ENCODE measurements around the gene GPAM. TPM values are rescaled to one million over a fixed set of nuclear protein-coding genes. Genes with fewer than 3 reads are reported as not detected.

Gene GPAM
- total RNA-seq, 2 donors from 2014 or later: 18.5 to 21.3 TPM

GRCh38 chr10:112173206-112173605 lies 10.4 kb downstream of the GPAM start:
- Mint-ChIP-seq H3K27me3 (ENCODE audit: insufficient read depth) (no peaks in the 10 kb centered on the region), H3K27ac (no peak overlapping the region), H3K4me1 (peaks cover 8% of the 10 kb centered on the region), H3K36me3 (ENCODE audit: low read depth) (peaks cover 72% of the 10 kb centered on the region), H3K9me3 (no peaks in the 10 kb centered on the region), H3K4me3 (no peak overlapping the region)
- H3K27me3 ChIP-seq (ENCODE audit: control insufficient read depth, insufficient read depth, low read length, poor library complexity, severe bottlenecking): no peaks in the 10 kb centered on the region
- H3K9ac ChIP-seq (ENCODE audit: extremely low read depth, low read length, poor library complexity, severe bottlenecking): no peak overlapping the region
- no peak for TF ChIP-seq CTCF (conservative IDR thresholded peaks at IDR 0.05)
- H3K27ac ChIP-seq (ENCODE audit: low read depth, low read length): no peak overlapping the region
- 97 to 100% methylated on average over 1 to 3 of the region's 4 CpGs for WGBS, 2 experiments (ENCODE audit: insufficient coverage in 1 of 2, insufficient read length in 1 of 2)
- no peak overlapping the region for H3K4me3 ChIP-seq (ENCODE audit: low read length)
- no peaks in the 10 kb centered on the region for H3K9me3 ChIP-seq (ENCODE audit: control insufficient read depth, low read length)
- DNase-seq: no peak
- H3K4me1 ChIP-seq (ENCODE audit: control insufficient read depth, insufficient read depth, low read length): peaks cover 5% of the 10 kb centered on the region
- H3K36me3 ChIP-seq (ENCODE audit: control insufficient read depth, insufficient read depth, low read length): peaks cover 91% of the 10 kb centered on the region

- WGBS, 2 experiments (ENCODE audit: insufficient coverage in 1 of 2, insufficient read length in 1 of 2): 90 to 93% methylated on average over 2 to 4 of the region's 6 CpGs
- no peak overlapping the region for H3K27ac Mint-ChIP-seq
Observed at GRCh38 chr10:112168733-112169132, 14.8 kb downstream of the GPAM start.

GRCh38 chr10:112166800-112167199 lies 16.8 kb downstream of the GPAM start:
- H3K9ac ChIP-seq (ENCODE audit: extremely low read depth, low read length, poor library complexity, severe bottlenecking): no peak overlapping the region
- DNase-seq: no peak
- Mint-ChIP-seq H3K36me3 (ENCODE audit: low read depth) (peaks cover 79% of the 10 kb centered on the region), H3K4me3 (no peak overlapping the region), H3K27ac (no peak overlapping the region), H3K4me1 (no peaks in the 10 kb centered on the region), H3K9me3 (no peaks in the 10 kb centered on the region), H3K27me3 (ENCODE audit: insufficient read depth) (no peaks in the 10 kb centered on the region)
- no peak for TF ChIP-seq CTCF (conservative IDR thresholded peaks at IDR 0.05)
- 92 to 100% methylated on average over 1 to 3 of the region's 3 CpGs for WGBS, 2 experiments (ENCODE audit: insufficient coverage in 1 of 2, insufficient read length in 1 of 2)
- peaks cover 78% of the 10 kb centered on the region for H3K36me3 ChIP-seq (ENCODE audit: control insufficient read depth, insufficient read depth, low read length)
- no peaks in the 10 kb centered on the region for H3K9me3 ChIP-seq (ENCODE audit: control insufficient read depth, low read length)
- H3K4me1 ChIP-seq (ENCODE audit: control insufficient read depth, insufficient read depth, low read length): no peaks in the 10 kb centered on the region
- no peak overlapping the region for H3K4me3 ChIP-seq (ENCODE audit: low read length)
- no peak overlapping the region for H3K27ac ChIP-seq (ENCODE audit: low read depth, low read length)
- no peaks in the 10 kb centered on the region for H3K27me3 ChIP-seq (ENCODE audit: control insufficient read depth, insufficient read depth, low read length, poor library complexity, severe bottlenecking)

More at GRCh38 chr10:112168733-112169132, 14.8 kb downstream of the GPAM start:
- Histone ChIP-seq H3K9ac (ENCODE audit: extremely low read depth, low read length, poor library complexity, severe bottlenecking) (no peak overlapping the region), H3K4me1 (ENCODE audit: control insufficient read depth, insufficient read depth, low read length) (no peaks in the 10 kb centered on the region), H3K27ac (ENCODE audit: low read depth, low read length) (no peak overlapping the region), H3K4me3 (ENCODE audit: low read length) (no peak overlapping the region), H3K36me3 (ENCODE audit: control insufficient read depth, insufficient read depth, low read length) (peaks cover 87% of the 10 kb centered on the region), H3K9me3 (ENCODE audit: control insufficient read depth, low read length) (no peaks in the 10 kb centered on the region), H3K27me3 (ENCODE audit: control insufficient read depth, insufficient read depth, low read length, poor library complexity, severe bottlenecking) (no peaks in the 10 kb centered on the region)
- no peak overlapping the region for H3K4me3 Mint-ChIP-seq
- H3K4me1 Mint-ChIP-seq: no peaks in the 10 kb centered on the region
- DNase-seq: no peak
- no peaks in the 10 kb centered on the region for H3K27me3 Mint-ChIP-seq (ENCODE audit: insufficient read depth)
- peaks cover 78% of the 10 kb centered on the region for H3K36me3 Mint-ChIP-seq (ENCODE audit: low read depth)
- H3K9me3 Mint-ChIP-seq: no peaks in the 10 kb centered on the region
- TF ChIP-seq CTCF (conservative IDR thresholded peaks at IDR 0.05): no peak

Data from endodermal cell (in vitro differentiated cells).